Suppressor macrophage treated with lipopolysaccharide for 1 hour (primary cell): Measurements from ENCODE around the gene GRK7.
"Not testable (repeated sequence)": the region's sequence is repeated elsewhere in the genome, so short reads cannot be mapped to it uniquely, and the experiment has no call there.

Experiments used
- DNase-seq, 3 donors: peaks; one replicate each; pipeline ENCODE4 v3.0.0-alpha.2; 2020 to 2022

Gene GRK7

DNA sequence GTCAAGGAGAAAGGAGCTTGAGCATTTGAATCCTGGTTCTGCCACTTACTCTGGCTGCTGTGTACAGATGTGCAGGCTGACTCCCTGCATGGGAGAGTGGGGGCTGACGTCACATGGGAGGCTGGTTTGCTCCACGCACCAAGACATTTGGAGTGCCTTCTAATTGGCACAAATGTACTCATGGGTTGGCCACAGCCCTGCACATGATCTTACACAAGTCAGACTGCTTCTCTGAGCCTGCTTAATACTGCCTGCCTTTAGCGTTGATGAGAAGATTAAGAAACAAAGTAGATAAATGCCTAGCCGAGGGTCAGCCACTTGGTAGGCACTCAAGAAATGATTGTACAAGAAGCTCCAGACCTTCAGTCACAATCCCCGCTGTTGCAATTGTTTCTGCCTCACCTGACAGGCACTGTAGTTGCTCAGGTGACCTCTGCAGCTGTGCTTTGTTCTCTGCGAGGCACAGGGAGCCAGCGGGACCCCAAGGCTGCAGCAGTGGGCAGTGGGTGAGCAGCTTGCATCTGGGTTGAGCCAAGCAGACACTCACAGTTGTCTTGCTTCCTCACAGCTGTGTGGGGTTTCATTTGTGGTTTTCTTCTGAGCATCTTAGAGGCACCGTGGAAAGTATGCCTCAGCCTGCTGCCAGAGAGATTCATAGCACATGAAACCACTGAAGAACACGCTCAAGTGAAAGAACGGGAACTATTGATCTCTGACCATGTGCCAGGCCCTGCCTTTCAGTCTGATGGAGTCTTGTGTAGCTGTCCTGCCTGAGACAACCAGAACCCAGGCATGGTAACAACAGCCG, 33.1 kb downstream of the GRK7 start:
- peak; percentile 63 to 77 (median 69) for DNase-seq

DNA sequence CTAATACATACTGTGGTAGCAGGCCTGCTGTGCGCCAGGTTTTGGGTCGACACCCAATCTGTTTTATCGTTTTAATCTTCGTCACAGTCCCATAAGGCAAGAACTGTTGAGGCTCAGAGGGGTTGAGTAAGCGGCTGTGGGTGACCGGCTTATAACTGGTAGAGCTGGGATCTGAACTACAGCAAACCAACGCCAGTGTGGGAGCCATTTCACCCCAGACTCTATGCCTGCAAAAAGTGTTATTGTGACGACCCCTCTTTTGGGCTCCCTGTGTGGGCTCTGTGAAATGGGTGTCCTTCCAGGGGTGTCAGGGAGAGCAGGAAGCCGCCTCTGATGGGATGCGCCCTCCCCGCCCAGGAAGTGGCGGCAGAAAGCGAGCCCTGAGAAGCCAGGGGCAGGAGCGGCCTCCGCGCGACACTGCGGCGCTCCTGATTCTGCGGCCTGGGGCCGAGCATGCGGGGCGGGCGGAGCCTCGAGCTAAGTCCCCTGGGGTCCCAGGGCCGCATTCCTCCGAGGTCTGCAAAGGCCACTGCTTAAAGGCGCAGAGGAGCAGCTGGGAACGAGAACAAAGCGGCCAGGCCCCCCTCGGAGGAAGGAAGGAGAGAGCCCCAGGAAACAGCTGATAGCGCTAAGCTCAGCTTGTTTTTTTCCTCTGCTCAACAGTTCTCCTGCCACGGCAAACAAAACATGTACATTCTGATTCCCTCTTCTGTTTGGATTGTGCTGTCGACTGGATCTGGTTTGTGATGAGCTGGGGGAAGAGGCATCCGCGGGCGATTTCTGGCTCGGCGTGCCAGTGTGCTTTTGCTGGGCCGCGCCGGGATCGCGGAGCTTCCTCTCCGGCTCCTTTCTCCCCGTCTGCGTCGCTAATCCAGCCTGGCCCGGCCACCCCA, 33.9 kb downstream of the GRK7 start:
- DNase-seq, result peak; percentile 52 to 72 (median 53)

DNA sequence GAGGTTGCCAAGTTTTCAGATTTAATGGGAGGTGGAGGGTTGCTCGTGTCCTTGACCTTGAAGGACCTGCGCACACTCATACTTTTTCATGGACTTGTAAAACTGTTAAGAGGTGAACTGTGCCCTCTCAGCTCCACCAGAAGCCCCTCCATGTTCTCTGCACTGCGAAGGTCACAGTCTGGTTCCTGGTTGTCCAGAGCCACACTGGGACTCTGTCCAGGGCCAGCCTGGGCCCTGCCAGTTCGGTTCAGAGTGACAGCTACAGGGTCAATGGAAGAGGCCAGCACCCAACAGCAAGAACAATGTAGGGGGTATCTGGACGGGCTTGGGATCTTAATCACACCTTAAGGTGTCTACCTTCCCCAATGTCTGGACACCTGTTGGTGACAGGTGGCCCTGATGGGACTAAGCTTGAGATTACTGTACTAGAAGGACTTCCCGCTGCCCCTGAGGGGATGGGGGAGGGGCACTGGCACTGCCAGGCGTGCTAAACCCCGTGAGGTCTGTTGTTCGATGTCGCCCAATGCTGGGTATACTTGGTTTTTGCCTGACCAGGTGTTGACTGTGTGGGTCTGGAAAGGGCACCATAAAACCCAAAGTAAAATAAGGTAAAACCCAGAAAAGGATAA, 34.7 kb downstream of the GRK7 start:
- DNase-seq, result no peak

DNA sequence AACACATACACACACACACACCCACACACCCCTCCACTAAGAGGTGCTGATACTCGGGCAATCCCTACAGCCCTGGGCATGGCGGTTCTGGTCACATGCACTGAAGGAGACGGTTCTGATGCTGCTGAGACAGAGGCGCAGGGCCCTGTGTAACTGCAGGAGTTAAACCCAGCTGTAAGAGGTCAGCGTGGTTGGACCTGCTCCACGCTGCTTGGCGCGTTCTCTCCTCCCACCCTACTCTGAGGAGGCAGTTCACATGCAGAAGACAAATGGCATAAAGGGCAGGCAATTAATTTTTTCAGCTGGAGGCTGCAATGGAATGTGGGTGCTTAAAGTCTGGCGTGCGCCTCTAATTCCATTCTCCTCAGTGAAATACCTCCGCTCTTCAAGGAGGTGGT, 35.2 kb downstream of the GRK7 start:
- no peak for DNase-seq

DNA sequence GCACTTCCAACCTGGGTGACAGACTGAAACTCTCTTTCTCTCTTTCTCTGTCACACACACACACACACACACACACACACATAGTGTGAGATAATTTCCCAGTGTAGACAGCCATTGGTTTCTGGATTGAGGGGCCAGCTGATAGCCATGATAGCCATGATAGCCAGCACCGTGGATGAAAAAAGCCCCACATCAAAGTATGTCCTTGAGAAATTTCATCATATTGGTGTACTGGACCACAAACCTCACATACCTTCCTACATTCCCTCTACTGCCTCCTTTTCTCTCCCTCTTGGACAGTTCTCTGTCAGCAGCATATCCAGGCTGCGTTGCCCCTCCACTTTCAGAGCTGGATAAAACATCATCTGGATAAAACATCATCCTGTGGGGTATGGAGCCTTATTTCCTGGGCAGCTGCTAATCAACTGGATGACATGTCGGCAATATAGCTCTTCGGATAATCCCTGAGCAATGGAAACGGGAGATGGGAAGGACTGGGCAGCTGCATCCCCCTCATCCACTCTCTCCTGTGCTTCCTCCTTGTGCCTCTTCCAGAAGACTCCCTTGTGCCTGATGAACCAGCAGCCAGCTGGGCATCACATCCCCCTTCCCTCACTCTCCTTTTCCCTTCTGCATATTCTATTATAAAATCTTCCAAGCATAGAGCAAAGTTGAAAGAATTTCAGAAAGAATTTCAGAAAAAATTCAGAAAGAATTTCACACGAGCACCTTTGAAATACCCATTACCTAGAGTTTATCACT, 39.3 kb downstream of the GRK7 start:
- DNase-seq, result no peak

DNA sequence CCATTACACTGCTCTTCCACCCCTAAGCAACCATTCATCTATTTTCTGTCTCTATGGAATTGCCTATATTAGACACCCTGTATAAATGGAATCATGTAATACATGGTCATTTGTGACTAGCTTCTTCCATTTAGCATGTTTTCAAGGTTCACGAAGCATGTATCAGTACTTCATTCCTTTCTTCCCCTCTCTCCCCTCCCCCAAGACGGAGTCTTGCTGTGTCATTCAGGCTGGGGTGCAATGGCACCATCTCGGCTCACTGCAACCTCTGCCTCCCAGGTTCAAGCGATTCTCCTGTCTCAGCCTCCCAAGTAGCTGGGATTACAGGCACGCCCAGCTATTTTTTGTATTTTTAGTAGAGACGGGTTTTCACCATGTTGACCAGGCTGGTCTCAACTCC, 40.3 kb downstream of the GRK7 start:
- not testable (repeated sequence) for DNase-seq

DNA sequence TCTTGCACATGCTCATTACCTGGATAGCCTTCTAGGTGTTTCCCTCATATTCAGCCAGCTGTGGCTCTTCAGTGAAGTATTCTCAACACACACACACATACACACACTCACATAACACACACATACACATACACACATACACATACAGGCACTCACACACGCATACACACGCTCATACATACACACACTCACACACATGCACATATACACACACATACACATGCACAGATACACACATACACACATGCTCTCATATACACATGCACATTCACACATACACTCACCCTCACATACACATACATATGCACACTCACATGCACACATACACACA, 41.2 kb downstream of the GRK7 start:
- DNase-seq, result no peak

DNA sequence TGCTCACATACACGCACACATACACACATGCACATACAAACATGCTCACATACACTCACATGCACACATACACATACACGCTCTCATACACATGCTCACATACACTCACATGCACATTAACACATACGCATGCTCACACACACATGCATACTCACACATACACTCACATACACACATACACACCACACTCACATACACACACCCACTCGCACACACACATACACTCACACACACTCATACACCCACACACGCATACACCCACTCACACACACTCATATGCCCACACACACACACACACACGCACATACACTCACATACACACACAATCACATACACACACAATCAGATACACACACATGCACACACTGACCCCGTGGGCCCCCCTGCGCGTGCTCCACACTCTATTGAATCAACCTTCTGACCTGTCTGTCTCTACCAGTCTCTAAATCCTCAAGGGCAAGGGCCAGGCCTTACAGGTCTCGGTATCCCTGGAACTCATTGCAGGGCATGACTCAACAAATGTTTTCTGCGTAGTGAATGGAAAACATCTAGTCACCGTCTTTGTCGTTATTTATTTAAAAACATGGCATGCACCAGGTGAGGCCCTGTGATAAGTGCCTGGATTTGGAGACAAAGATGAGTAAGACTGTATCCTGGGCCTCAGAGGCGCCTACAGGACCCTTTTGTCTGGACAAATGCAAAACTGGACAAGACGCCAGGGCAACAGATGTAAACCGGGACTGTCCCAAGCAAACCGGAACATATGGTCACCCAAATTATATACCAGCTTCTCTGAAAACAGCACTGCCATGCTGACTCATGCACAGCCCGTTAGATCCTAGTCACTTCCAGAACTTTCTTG, 41.8 kb downstream of the GRK7 start:
- peak in 2 of 3 donors; percentile 26 to 37 for DNase-seq

DNA sequence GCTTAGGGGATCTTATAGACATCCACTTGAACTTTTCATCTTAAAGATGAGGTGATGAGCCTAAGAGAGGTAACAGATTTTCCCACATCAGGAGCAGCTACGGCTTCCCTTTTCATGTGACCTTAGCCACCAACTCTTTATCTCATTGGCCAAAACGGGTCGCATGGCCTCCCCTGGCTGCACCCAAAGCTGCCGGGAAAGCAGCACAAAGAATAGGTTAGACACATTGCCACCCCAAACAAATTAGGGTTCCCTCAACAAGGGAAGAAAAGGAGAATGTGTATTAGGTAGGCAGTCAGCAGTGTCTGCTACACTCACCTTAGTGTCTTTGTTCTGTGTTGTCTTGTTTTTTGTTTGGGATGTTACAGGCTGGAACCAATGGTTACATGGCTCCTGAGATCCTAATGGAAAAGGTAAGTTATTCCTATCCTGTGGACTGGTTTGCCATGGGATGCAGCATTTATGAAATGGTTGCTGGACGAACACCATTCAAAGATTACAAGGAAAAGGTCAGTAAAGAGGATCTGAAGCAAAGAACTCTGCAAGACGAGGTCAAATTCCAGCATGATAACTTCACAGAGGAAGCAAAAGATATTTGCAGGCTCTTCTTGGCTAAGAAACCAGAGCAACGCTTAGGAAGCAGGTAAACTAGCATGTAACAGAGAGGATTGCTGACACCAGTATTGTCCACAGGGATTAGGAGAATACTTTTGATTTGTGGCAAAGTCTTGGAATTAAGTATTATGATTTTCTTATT, 44.2 kb downstream of the GRK7 start:
- DNase-seq, result no peak

DNA sequence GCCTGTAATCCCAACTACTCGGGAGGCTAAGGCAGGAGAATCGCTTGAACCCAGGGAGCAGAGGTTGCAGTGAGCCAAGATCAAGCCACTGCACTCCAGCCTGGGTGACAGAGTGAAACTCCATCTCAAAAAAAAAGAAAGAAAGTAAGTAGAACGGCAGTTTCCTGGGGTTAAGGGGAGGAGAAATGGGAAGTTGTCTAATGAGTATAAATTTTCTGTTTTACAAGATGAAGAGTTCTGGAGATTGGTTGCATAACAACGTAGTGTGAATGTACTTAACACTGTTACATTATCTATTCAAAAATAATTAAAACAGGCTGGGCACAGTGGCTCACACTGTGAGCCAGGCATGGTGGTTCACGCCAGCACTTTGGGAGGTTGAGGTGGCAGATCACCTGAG, 45.4 kb downstream of the GRK7 start:
- DNase-seq, result peak in 1 of 3 donors; percentile 15

DNA sequence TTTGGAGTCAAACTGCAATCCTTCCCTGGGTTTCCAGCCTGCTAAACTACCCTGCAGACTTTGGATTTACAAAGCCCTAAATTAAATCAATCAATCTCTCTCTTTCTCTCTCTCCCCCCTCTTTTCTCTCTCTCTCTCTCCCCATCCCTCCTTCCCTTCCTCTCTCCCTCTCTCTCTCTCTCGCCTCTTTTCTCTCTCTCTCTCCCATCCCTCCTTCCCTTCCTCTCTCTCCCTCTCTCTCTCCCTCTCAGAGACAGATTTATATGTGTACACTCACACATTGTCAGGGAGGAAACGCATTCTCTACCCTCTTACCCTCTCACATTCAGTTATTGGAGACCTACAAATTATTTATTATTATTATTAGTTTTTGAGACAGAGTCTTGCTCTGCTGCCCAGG, 47.0 kb downstream of the GRK7 start:
- no peak for DNase-seq

DNA sequence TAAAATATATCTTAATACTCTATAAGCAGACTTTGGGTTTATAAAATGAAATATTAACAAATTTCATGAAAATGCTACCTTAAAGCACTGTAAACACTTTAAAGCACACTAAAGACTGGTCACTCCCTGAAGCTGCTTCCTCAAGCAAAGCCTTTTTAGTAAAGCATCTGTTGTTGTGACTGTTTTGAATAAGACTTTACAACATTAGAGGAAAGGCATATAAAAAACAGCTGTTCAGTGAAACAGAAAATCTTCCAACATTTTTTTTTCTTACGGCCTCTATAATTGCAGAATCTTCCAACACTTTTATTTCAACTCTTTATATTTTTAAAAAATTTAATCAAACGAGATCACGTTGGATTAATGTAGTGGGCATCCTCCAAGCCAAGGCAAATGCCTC, 48.1 kb downstream of the GRK7 start:
- DNase-seq, result no peak

DNA sequence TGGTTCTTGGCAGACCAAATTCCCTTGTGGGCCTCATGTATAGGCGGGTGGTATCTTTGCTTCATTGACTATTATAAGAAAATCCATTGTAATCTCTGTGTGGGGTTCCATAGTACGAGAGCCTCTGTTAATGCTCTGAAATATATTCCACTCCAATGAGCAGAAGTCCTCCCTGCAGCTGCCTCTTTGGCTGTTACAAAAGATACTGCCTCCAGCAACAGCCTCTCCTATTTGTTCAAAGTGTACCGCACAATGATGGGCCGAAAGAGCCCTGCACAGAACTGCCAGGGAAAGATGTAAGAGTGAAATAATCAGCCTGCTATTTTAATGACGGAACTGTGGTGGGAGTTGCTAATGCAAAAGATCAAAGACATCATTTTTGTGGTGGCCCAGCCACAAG, 48.9 kb downstream of the GRK7 start:
- no peak for DNase-seq

DNA sequence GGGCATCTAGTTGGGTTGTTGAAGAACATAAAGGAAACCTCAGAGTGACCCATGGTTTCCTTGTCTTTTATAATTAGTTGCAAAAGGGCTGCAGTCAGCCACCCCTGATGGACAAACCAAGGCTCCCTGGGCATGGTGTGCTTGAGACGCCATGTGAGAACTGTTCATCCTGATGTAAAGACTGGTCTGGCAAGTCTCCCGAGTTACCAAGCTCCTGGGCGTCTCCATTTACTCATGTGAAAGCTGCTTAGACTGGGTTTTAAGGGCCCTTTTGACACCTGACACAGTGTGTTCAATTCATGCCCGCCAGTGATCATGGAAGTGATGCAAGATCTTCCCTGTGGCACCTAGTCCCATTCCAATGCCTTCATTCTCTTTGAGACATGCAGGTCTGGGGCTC, 49.4 kb downstream of the GRK7 start:
- no peak for DNase-seq
